GM18951 (cell line): ENCODE measurements around the gene DNTT.

Experiments used
- POLR2A ChIP-seq: IDR thresholded peaks from 4 replicates; pipeline ENCODE4 v1.6.1; 2011; ENCODE audit warnings: mild to moderate bottlenecking; ENCODE audit not compliant: insufficient read length, insufficient read depth; ENCODE audit errors: extremely low read depth
- in situ Hi-C: fragments of 300-500 bp; cut with MboI; formaldehyde crosslinking; loops from one replicate; pipeline ENCODE4 v1.12.0; 2022; ENCODE audit warnings: low sequenced_read_pairs, mixed read lengths, inconsistent platforms; ENCODE audit not compliant: unreplicated experiment

The DNTT gene

GRCh38 chr10:96304230-96304629 lies at the start of gene DNTT:
Gene DNTT (plus strand): TSS chr10:96304434. CDS start chr10:96304498, 64 bp downstream.
- in situ Hi-C loops = loop anchor here (25.0 kb wide), 1 partner anchor 267 kb away; the partner anchor contains the start of gene CCNJ
- TF ChIP-seq POLR2A = no peak

GRCh38 chr10:96254976-96255375 lies 49.3 kb upstream of the DNTT start:
- no peak for TF ChIP-seq POLR2A
- in situ Hi-C loops = no loop called here

GRCh38 chr10:96255549-96256333 lies 48.5 kb upstream of the DNTT start:
- in situ Hi-C loops = no loop called here
- no peak for TF ChIP-seq POLR2A

DNA sequence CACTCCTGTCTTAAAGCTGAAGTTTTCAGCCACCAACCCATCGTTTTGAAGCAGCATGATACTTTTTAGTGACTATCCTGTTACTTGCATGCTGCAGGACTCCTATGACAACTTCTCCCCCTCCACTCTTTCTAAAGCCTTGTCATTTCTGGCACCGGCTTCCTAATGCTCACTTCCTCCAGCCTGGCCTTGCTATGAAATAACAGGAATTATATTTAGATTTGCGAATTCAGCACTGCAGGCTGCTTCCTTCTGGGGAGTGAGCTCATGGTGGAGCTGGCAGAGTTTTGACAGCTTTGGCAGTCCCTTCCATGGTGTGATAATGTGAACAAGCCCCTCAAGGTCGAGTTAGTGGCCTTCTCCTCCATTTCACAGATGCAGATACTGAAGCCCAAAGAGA lies 46.3 kb upstream of the DNTT start:
- TF ChIP-seq POLR2A = no peak
- in situ Hi-C loops = no loop called here

DNA sequence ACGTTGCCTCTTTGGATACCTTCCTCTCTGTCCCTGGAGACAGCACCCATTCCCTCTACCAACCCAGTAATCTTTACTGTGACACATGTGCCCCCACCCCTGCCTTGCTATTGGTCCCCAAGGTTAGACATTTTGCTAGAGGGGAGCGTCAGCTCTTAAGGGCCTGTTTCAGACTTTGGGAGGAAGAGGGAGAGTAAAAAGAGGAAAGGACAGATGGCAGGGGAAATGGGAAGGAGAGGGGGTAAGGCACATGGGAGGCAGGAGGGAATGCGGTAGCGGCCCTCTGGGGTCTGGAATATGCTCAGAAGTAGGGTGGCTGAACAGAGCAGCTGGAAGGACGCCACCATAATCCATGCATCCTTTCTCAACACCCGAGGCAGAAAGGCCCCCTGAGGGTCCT lies 45.1 kb upstream of the DNTT start:
- in situ Hi-C loops = no loop called here
- TF ChIP-seq POLR2A = no peak

GRCh38 chr10:96260014-96260413 lies 44.2 kb upstream of the DNTT start:
- no peak for TF ChIP-seq POLR2A
- in situ Hi-C loops = no loop called here

DNA sequence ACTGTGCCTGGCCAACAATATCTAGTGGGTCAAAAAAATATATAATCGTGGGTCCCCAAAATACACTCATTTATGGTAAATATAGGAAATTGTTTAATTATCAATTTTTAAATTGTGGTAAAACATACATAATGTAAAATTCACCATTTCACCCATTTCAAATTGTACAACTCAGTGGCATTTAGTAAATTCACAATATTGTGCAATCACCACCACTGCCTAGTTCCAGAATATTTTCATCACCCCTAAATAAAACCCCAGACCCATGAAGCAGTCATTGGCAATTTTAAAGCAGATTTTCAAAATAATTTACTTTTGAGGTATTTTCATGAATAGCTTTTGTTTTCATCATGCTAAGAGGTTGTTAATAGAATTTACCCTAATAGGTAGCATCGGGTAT lies 43.1 kb upstream of the DNTT start:
- in situ Hi-C loops = no loop called here
- TF ChIP-seq POLR2A = no peak

DNA sequence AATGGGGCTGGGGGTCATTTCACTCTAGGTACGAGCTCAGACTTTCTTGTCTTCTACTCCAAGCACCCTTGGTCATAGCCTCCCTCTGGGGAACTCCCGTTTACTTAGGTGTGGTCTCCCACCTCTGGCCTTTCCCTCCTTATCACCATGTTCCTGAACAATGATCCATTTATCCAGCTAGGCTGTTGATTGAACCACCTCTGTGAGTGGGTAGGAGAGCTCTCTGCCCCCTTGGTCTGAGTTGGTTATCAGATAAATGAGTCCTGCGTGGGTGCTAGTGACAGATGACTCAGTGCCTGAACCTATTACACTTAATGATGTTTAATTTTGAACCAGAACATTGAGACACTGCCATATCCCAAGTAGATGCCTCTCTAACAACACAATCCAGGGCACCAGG lies 42.3 kb upstream of the DNTT start:
- TF ChIP-seq POLR2A = peak; percentile 11
- in situ Hi-C loops = no loop called here

- no peak for TF ChIP-seq POLR2A
- in situ Hi-C loops = no loop called here
Measured at GRCh38 chr10:96263176-96263575, 41.1 kb upstream of the DNTT start.

GRCh38 chr10:96263669-96264068 lies 40.6 kb upstream of the DNTT start:
- in situ Hi-C loops = no loop called here
- no peak for TF ChIP-seq POLR2A

DNA sequence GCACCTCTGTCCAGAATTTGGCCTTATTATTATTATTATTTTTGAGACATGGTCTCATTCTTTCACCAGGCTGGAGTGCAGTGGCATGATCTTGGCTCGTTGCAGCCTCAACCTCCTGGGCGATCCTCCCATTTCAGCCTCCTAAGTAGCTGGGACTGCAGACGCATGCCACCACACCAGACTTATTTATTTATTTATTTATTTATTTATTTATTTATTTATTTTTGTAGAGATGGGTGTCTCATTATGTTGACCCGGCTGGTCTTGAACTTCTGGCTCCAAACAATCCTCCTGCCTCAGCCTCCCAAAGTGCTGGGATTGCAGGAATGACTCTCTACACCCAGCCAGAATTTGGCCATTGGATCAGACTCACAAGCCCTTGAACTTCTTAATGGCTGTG lies 39.3 kb upstream of the DNTT start:
- no peak for TF ChIP-seq POLR2A
- in situ Hi-C loops = no loop called here

GRCh38 chr10:96266118-96266770 lies 38.0 kb upstream of the DNTT start:
- in situ Hi-C loops = no loop called here

DNA sequence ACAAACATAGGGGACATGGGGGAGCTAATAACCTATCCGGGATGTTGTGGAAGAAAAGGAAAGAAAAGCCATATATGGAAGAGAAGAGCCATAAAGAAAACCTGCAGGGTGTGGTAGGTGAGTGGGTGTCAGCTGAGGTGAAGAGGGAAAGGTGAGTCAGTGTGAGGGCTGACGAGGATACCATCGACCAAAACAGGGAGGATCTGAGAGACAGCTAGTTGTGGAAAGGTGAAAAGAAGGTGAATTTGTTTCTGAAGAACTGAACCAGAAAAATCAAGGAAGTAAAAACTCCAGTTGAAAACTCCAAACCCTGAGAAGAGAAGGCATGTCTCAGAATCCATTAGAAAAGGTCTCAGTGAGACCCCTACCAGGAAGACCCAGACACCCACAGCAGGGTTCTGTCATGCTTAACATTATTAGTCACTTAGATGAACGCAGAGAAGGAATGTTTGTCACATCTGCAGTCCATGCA lies 37.0 kb upstream of the DNTT start:
- no peak for TF ChIP-seq POLR2A
- in situ Hi-C loops = no loop called here

More at GRCh38 chr10:96266118-96266770, 38.0 kb upstream of the DNTT start:
- TF ChIP-seq POLR2A = no peak
